Measurements from ENCODE around the gene KNTC1. TPM values are rescaled to one million over a fixed set of nuclear protein-coding genes. Genes with fewer than 3 reads are reported as not detected.

Gene KNTC1
- total RNA-seq, 4 donors from 2014 or later: 13.2 to 18.3 (median 15.0) TPM

DNA sequence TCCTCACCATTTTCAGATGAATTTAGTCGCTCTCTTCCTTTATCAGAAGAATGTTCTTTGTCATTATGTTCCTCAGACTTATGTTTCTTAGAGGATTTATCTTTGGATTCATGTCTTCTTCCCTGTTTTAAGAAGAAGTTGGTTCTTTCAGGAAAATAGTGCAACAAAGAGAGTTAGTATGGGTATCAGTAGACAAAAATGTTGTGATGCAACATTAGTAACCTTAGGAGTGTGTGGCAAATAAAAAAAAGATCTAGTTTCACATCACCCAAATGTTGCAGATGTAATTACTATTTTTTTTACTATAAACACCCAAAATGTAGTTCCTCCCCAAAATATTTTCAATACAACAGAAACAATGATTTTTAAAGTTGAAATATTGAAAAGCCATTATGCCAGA, 8.1 kb upstream of the KNTC1 start:
- TF ChIP-seq, protein P1, sequence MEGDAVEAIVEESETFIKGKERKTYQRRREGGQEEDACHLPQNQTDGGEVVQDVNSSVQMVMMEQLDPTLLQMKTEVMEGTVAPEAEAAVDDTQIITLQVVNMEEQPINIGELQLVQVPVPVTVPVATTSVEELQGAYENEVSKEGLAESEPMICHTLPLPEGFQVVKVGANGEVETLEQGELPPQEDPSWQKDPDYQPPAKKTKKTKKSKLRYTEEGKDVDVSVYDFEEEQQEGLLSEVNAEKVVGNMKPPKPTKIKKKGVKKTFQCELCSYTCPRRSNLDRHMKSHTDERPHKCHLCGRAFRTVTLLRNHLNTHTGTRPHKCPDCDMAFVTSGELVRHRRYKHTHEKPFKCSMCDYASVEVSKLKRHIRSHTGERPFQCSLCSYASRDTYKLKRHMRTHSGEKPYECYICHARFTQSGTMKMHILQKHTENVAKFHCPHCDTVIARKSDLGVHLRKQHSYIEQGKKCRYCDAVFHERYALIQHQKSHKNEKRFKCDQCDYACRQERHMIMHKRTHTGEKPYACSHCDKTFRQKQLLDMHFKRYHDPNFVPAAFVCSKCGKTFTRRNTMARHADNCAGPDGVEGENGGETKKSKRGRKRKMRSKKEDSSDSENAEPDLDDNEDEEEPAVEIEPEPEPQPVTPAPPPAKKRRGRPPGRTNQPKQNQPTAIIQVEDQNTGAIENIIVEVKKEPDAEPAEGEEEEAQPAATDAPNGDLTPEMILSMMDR (IDR thresholded peaks at IDR 0.05; ENCODE audit: low read depth): no peak

DNA sequence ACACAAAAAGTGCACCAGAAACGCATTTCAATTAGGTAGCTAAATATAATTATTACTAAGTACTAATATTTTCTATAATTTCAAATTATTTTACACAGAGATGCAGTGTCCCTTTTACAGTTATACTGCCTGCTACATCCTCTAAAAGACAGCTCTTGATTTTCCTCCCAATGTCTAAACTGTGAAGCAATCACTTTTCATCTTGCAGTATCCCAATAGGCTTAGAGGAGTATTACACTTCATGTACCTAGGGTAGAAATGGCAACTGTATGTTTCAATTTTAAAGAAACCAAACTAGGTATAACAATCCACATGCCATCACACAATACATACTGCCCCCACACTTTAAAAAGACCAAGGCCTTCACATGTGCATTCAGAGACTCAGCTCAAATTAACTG, 7.6 kb upstream of the KNTC1 start:
- TF ChIP-seq, protein P1 (IDR thresholded peaks at IDR 0.05; ENCODE audit: low read depth): no peak

DNA sequence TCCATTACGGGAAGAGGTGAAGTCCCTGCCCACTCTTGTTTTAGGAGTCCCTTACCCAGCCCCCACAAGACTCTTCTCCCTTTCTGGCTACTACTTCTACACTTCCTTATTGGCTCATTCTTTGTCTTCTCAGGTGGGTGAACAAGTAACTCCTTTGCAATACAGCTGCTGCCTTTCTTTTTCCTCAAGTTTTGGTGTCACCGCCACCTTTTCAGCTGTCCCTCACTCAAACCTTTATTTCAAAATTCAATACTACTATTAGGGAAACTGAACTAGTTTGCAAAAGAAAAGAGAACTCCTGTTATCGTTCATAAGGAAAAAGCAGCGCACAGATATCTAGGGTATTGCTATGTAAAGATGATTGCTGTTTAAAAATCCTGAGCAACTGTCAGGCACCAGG, 6.4 kb upstream of the KNTC1 start:
- TF ChIP-seq, protein P1 (IDR thresholded peaks at IDR 0.05; ENCODE audit: low read depth): no peak

DNA sequence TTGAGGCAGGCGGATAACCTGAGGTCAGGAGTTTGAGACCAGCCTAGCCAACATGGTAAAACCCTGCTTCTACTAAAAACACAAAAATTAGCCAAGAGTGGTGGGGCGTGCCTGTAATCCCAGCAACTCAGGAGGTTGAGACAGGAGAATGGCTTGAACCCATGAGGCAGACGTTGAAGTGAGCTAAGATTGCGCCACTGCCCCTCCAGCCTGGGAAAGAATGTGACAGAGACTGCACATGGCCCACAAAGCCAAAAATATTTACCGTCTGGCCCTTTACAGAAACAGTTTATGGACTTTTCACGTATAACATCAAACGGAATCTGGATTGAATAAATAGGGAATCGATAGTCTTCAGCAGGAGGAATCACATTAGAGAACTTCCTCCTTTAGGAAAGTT, 3.8 kb upstream of the KNTC1 start:
- TF ChIP-seq, protein P1 (IDR thresholded peaks at IDR 0.05; ENCODE audit: low read depth): no peak

DNA sequence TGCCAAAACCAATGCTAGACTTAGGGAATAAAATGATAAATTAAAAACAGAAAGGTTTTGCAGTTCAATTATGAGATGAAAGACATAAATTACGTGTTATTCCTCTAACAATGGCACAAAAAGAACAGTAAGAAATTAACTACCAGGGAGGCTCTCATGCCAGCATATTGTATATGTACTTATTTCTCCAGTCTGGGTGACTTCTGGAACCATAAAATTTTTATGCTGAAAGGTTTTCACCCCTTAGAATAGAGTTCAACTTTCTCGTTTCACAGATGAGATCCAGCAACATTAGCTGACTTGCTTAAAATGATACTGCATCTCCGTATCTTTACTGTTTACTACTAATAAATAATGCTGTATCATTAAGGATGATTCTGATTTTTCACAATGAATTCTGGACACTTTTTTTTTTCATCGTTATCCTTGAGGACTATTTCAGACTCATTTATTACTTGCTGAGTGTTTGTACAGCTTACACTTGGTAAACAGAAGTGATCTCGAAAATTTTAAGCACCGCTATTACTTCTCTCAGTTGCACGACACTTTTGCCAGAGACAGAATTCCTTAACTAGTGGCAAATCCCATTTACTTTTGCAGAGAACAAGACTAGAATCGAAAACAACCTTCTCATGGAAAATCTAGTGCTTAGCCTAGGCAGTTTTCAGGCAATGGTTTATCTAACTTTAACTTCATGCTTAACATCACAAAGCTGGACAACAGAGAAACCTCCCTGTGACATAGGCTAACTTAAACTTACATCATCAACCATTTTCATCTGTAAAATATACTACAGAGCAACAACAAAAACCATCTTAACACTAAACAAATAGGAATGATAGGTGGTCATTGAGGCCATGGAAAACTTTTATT, 3.0 kb upstream of the KNTC1 start:
- TF ChIP-seq, protein P1 (IDR thresholded peaks at IDR 0.05; ENCODE audit: low read depth): no peak

DNA sequence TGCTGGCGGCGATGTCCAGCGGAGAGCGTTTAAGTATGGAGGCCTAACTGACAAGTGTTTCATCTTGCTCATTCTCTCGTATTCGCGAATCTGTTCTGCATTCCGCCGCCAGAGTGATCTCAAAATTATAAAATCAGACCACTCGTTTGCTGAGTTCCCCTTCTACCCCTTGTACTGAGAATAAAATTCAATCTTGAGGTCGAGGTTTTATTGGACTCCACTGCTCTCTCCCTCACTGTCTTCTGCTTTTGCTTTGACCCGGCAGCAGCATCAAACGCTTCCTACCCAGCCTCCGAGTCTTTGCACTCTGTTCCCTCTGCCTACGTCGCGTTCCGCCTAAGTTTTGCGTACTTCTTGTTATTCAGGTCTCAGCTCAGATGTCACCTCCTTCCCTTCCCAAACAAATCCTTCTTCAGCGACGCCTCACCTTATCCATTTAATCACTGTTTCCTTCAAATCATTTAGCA, 462 bp downstream of the KNTC1 start:
- TF ChIP-seq, protein P1 (IDR thresholded peaks at IDR 0.05; ENCODE audit: low read depth): no peak

DNA sequence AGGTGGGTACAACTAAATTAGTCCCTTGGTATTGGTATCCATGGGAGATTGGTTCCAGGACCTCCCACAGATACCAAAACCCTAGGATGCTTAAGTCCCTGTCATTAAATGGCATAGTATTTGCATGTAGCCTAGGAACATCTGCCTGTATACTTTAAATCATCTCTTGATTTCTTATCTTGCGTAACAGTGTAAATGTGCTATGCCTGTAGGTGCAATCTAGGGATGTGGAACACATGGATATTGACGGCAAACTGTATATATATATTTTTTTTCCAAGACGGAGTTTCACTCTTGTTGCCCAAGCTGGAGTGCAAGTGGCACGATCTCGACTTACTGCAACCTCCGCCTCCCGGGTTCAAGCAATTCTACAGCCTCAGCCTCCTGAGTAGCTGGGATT, 1.5 kb downstream of the KNTC1 start:
- TF ChIP-seq, protein P1 (IDR thresholded peaks at IDR 0.05; ENCODE audit: low read depth): no peak
